Frontal cortex (tissue), 4 donors: ENCODE measurements around the gene LSAMP. TPM values are rescaled to one million over a fixed set of nuclear protein-coding genes. Genes with fewer than 3 reads are reported as not detected.
"Not testable (repeated sequence)": the region's sequence is repeated elsewhere in the genome, so short reads cannot be mapped to it uniquely, and the experiment has no call there.

Experiments
- DNase-seq, 2 donors: peaks; one replicate each; pipeline ENCODE4 v3.0.0; 2012; ENCODE audit warnings: low spot score in 2 of 2
- FAIRE-seq: peaks from 2 replicates; lab custom pipeline; 2012; peaks lifted over from hg19 to GRCh38; lab: Jason Lieb, UNC
- total RNA-seq: library from RNA; depleted of rRNA; stranded (reverse); fragments of >200 nt; gene quantifications from one replicate; pipeline ENCODE4 v1.2.3, GENCODE V29; 2014
- donor health status: control.
- donor health status: control.
- donor health status: control.

LSAMP gene
- total RNA-seq, 1 donor from 2014 or later: 59.9 TPM

GRCh38 chr3:116256843-116257485 lies 188.3 kb downstream of the LSAMP start:
- no peak for DNase-seq
- FAIRE-seq: no peak

GRCh38 chr3:116254541-116254940 lies 190.7 kb downstream of the LSAMP start:
- no peak for FAIRE-seq
- no peak for DNase-seq

- no peak for FAIRE-seq
Measured at GRCh38 chr3:116253511-116253910, 191.8 kb downstream of the LSAMP start.

GRCh38 chr3:116247605-116248004 lies 197.7 kb downstream of the LSAMP start:
- DNase-seq: no peak
- no peak for FAIRE-seq

More at GRCh38 chr3:116253511-116253910, 191.8 kb downstream of the LSAMP start:
- peak in 1 of 2 donors; percentile 2 for DNase-seq

- FAIRE-seq (no peak), DNase-seq (no peak)
Measured at GRCh38 chr3:116246406-116246980, 198.8 kb downstream of the LSAMP start.

GRCh38 chr3:116242825-116243224 lies 202.5 kb downstream of the LSAMP start:
- DNase-seq: no peak
- no peak for FAIRE-seq

- no peak for FAIRE-seq
- DNase-seq: no peak
Measured at GRCh38 chr3:116241677-116242076, 203.6 kb downstream of the LSAMP start.

GRCh38 chr3:116240261-116240660 lies 205.0 kb downstream of the LSAMP start:
- DNase-seq (no peak), FAIRE-seq (no peak)

- FAIRE-seq: no peak
- no peak for DNase-seq
Measured at GRCh38 chr3:116238846-116239565, 206.3 kb downstream of the LSAMP start.

- FAIRE-seq: no peak
- no peak for DNase-seq
Measured at GRCh38 chr3:116233711-116234357, 211.5 kb downstream of the LSAMP start.

- FAIRE-seq: no peak
- DNase-seq: no peak
Measured at GRCh38 chr3:116230431-116231020, 214.8 kb downstream of the LSAMP start.

- FAIRE-seq (no peak), DNase-seq (no peak)
Measured at GRCh38 chr3:116226266-116226665, 219.0 kb downstream of the LSAMP start.

GRCh38 chr3:116216761-116217160 lies 228.5 kb downstream of the LSAMP start:
- FAIRE-seq (no peak), DNase-seq (no peak)

- no peak for DNase-seq
- FAIRE-seq: no peak
Measured at GRCh38 chr3:116211901-116212300, 233.4 kb downstream of the LSAMP start.

GRCh38 chr3:116208830-116209229 lies 236.5 kb downstream of the LSAMP start:
- not testable (repeated sequence) for DNase-seq, FAIRE-seq

GRCh38 chr3:116200956-116201690 lies 244.2 kb downstream of the LSAMP start:
- FAIRE-seq: no peak
- DNase-seq: no peak

- DNase-seq: no peak
- FAIRE-seq: no peak
Measured at GRCh38 chr3:116199063-116199462, 246.2 kb downstream of the LSAMP start.

- DNase-seq (no peak), FAIRE-seq (no peak)
Measured at GRCh38 chr3:116198087-116198486, 247.2 kb downstream of the LSAMP start.

- DNase-seq (no peak), FAIRE-seq (no peak)
Measured at GRCh38 chr3:116192464-116192863, 252.8 kb downstream of the LSAMP start.

GRCh38 chr3:116191409-116191808 lies 253.9 kb downstream of the LSAMP start:
- no peak for DNase-seq
- no peak for FAIRE-seq
